Osteocyte (in vitro differentiated cells): ENCODE data around the gene WDR1. TPM values are rescaled to one million over a fixed set of nuclear protein-coding genes. Genes with fewer than 3 reads are reported as not detected.

Experiments used
- DNase-seq: peaks from one replicate; pipeline ENCODE4 v3.0.0; 2021; ENCODE audit warnings: mixed read lengths; ENCODE audit not compliant: unreplicated experiment; ENCODE audit errors: extremely low spot score
- H3K27ac Mint-ChIP-seq: one replicate; pipeline ENCODE4 v1.8.0; 2021; ENCODE audit warnings: mild to moderate bottlenecking, mixed read lengths; ENCODE audit not compliant: unreplicated experiment
- H3K27me3 Mint-ChIP-seq: one replicate; pipeline ENCODE4 v1.8.0; 2021; ENCODE audit warnings: mixed read lengths; ENCODE audit not compliant: unreplicated experiment
- H3K36me3 Mint-ChIP-seq: one replicate; pipeline ENCODE4 v1.8.0; 2021; ENCODE audit warnings: mixed read lengths; ENCODE audit not compliant: unreplicated experiment
- H3K4me1 Mint-ChIP-seq: one replicate; pipeline ENCODE4 v1.8.0; 2021; ENCODE audit warnings: mixed read lengths; ENCODE audit not compliant: unreplicated experiment
- H3K4me3 Mint-ChIP-seq: one replicate; pipeline ENCODE4 v1.8.0; 2021; ENCODE audit warnings: mild to moderate bottlenecking, moderate library complexity, mixed read lengths; ENCODE audit not compliant: unreplicated experiment
- H3K9me3 Mint-ChIP-seq: one replicate; pipeline ENCODE4 v1.8.0; 2021; ENCODE audit warnings: mixed read lengths; ENCODE audit not compliant: unreplicated experiment
- total RNA-seq: library from RNA; stranded (reverse); gene quantifications from 2 replicates; pipeline ENCODE4 v1.2.1, GENCODE V29; 2021
- TF ChIP-seq, protein P1 (sequence below): fragments of 200-600 bp; sonication (generic); IDR thresholded peaks from 2 replicates; pipeline ENCODE4 v1.5.0; 2021; ENCODE audit warnings: antibody characterized with exemption, mild to moderate bottlenecking, moderate library complexity

The WDR1 gene
- total RNA-seq, 1 donor from 2014 or later: 537 TPM

DNA sequence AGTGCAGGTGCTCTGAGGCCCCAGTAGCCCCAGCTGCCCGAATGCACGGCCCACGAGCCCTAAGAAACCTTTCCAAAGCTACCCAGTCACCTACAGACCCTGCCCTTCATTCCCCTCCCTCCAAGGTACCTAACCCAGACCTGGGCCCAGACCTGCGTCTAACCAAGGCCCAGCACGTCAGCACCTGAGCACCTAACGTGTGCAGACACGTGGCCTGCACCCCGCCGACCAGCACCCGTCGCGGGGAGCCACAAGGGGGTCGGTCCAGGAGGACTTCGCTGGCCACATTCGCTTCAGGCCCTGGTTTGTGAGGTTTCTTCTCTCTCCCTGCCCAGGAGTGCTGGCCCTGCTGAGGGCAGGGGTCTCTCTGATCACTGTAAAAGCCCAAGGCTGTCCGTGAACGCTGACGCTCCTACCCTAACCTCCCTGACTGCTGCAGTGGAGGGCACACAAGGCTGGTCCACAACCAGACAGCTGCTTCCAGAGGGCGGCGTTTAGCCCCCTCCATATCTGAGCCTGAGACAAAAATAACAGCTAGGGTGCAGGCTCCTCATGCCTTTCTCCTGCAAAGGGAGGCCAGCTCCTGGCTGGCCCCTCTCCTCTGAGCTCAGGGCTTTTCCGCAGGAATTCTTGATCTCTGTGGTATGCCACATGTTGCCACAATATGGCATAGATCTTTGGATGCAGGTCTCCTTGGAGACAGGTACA, 31.8 kb downstream of the WDR1 start:
- Mint-ChIP-seq H3K27ac (no peak overlapping the region), H3K4me3 (no peak overlapping the region), H3K9me3 (no peaks in the 10 kb centered on the region), H3K36me3 (peaks cover 59% of the 10 kb centered on the region), H3K4me1 (peaks cover 31% of the 10 kb centered on the region), H3K27me3 (no peaks in the 10 kb centered on the region)
- no peak for DNase-seq
- TF ChIP-seq, protein P1, sequence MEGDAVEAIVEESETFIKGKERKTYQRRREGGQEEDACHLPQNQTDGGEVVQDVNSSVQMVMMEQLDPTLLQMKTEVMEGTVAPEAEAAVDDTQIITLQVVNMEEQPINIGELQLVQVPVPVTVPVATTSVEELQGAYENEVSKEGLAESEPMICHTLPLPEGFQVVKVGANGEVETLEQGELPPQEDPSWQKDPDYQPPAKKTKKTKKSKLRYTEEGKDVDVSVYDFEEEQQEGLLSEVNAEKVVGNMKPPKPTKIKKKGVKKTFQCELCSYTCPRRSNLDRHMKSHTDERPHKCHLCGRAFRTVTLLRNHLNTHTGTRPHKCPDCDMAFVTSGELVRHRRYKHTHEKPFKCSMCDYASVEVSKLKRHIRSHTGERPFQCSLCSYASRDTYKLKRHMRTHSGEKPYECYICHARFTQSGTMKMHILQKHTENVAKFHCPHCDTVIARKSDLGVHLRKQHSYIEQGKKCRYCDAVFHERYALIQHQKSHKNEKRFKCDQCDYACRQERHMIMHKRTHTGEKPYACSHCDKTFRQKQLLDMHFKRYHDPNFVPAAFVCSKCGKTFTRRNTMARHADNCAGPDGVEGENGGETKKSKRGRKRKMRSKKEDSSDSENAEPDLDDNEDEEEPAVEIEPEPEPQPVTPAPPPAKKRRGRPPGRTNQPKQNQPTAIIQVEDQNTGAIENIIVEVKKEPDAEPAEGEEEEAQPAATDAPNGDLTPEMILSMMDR: no peak

DNA sequence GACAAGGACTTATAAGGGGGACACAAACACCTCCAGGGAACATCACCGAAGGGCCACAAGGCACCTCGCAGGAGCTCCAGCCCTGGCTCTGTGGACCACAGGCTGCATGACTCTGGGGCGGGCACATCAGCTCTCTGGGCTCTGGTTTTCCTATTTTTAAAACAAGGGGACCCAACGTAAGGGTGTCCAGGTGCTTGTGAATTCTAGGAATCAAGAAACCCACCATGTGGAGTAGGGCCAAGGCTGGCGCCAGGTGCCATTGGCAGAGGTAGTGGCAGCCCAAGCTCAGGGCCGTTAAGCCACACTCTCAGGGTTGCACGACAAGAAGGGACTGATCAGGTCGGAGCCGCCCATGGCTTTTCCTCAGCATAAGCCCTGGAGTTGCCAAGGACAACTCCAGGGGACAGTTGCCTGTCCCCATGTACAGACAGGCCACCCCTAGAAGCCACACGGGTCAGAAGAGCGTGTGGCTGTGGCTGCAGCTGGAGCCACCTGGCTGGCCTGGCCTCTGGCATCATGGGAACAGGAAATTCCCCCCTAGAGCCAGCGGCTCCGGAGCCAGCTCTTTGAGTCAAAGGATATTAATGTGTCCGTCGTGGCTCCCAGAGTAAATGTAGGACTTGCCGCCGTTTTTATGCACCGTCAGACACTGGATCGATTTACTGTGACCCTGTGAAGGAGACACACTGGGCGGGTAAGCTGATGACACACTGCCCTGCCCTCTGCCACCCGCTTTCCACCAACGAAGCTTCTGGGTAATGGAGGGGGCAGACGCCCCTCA, 32.5 kb downstream of the WDR1 start:
- Mint-ChIP-seq H3K27ac (no peak overlapping the region), H3K4me1 (peaks cover 31% of the 10 kb centered on the region), H3K4me3 (no peak overlapping the region), H3K36me3 (peaks cover 67% of the 10 kb centered on the region), H3K27me3 (no peaks in the 10 kb centered on the region), H3K9me3 (no peaks in the 10 kb centered on the region)
- TF ChIP-seq, protein P1: no peak
- no peak for DNase-seq

DNA sequence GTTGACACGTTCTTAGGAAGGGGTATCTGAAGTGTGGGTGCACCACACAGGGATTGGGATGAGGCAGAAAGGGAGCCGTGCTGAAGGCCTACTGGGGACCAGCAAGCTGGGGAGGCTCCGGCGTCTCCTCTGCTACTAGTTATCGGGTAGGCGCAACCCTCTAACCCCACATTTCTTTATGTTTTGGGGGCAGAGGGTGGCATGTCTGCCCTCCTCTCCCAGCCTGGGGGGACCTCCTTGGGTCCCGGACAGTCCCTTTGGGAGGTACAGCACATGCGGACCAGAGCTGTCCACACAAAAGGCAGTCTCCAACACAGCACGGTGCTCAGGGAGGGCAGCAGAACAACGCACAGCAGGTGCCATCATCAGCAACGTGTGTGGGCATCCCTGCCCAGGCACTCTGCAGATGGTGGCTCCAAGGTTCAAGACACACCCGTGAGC, 33.2 kb downstream of the WDR1 start:
- Mint-ChIP-seq H3K27me3 (no peaks in the 10 kb centered on the region), H3K4me3 (no peak overlapping the region), H3K27ac (no peak overlapping the region), H3K9me3 (no peaks in the 10 kb centered on the region), H3K36me3 (peaks cover 67% of the 10 kb centered on the region), H3K4me1 (peaks cover 27% of the 10 kb centered on the region)
- TF ChIP-seq, protein P1: no peak
- DNase-seq: no peak

DNA sequence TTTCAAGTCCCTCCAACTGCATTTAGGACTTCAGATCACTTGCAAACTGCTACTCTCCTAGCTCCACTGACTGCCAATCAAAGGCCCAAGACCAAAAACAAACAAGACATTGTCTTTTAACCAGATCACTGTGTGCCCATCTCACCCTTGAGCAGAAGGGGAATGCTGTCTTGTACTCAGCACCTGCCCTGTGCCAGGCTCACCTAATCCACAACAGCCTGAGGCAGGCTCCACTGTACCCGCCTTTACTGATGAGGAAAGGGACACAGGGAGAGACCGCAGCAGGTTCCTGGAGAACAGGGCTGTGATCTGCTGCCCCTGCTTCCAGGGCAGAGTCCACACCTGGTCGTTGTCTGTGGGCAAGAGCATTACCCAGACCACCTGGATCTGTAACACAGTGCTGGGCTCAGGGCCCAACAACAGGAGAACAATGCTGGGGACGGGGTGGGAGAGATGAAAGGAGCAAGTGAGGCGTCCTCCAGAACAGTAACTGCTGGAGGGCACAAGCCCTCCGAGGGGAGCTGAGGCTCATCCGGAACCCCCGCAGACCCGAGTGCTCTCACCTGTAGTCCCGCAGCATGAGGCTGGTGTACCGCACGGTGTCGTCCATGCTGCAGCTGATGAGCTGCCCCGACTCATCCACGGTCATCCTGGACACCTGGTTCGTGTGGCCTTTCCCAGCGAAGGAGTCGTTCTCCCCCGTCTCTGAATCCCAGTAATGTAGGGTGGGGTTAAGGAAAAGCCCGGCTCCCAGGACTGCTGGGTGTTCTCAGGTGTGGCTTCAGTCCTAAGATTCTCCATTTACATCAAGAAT, 33.9 kb downstream of the WDR1 start:
- no peaks in the 10 kb centered on the region for H3K27me3 Mint-ChIP-seq
- no peak overlapping the region for H3K4me3 Mint-ChIP-seq
- no peaks in the 10 kb centered on the region for H3K9me3 Mint-ChIP-seq
- DNase-seq: no peak
- peaks cover 63% of the 10 kb centered on the region for H3K36me3 Mint-ChIP-seq
- peaks cover 26% of the 10 kb centered on the region for H3K4me1 Mint-ChIP-seq
- H3K27ac Mint-ChIP-seq: no peak overlapping the region
- TF ChIP-seq, protein P1: no peak
